MM.1S (cell line): ENCODE measurements around the gene HINT2.
A peak's percentile ranks its signal among the peaks of the same experiment; 100 is the strongest.

Experiments used
- DNase-seq: peaks from one replicate; pipeline ENCODE4 v3.0.0-alpha.2; 2015
- H2AFZ ChIP-seq: fragments of 300-600 bp; sonication (generic); 2 replicates; pipeline ENCODE4 v1.6.0; 2016; ENCODE audit warnings: antibody characterized with exemption, low read length
- H3F3A ChIP-seq: fragments of 300-600 bp; sonication (generic); 2 replicates; pipeline ENCODE4 v1.6.1; 2016; ENCODE audit warnings: mild to moderate bottlenecking, antibody characterized with exemption, low read length, moderate library complexity, mixed read lengths; ENCODE audit not compliant: insufficient read depth
- H3K27ac ChIP-seq: fragments of 300-600 bp; sonication (generic); 2 replicates; pipeline ENCODE4 v1.5.1; 2016; ENCODE audit warnings: mild to moderate bottlenecking, low read length
- H3K27me3 ChIP-seq: fragments of 300-600 bp; sonication (generic); replicated peaks from 2 replicates; pipeline ENCODE4 v1.6.0; 2016; ENCODE audit warnings: low read length; ENCODE audit not compliant: insufficient read depth
- H3K36me3 ChIP-seq: fragments of 300-600 bp; sonication (generic); replicated peaks from 2 replicates; pipeline ENCODE4 v1.6.1; 2016; ENCODE audit warnings: mild to moderate bottlenecking, low read length, mixed read lengths; ENCODE audit not compliant: insufficient read depth
- H3K4me1 ChIP-seq: fragments of 300-600 bp; sonication (generic); 2 replicates; pipeline ENCODE4 v1.6.1; 2016; ENCODE audit warnings: low read length, mixed read lengths
- H3K4me2 ChIP-seq: fragments of 300-600 bp; sonication (generic); 2 replicates; pipeline ENCODE4 v1.6.0; 2016; ENCODE audit warnings: low read depth, low read length
- H3K4me3 ChIP-seq: fragments of 300-600 bp; sonication (generic); 2 replicates; pipeline ENCODE4 v1.5.1; 2016; ENCODE audit warnings: low read length, mixed read lengths
- H3K79me2 ChIP-seq: fragments of 300-600 bp; sonication (generic); 2 replicates; pipeline ENCODE4 v1.6.1; 2016; ENCODE audit warnings: mixed run types, low read length, mixed read lengths
- H3K9ac ChIP-seq: fragments of 300-600 bp; sonication (generic); 2 replicates; pipeline ENCODE4 v1.6.1; 2016; ENCODE audit warnings: low read length, mixed read lengths
- H3K9me2 ChIP-seq: fragments of 300-600 bp; sonication (generic); replicated peaks from 2 replicates; pipeline ENCODE4 v1.6.1; 2016; ENCODE audit warnings: mild to moderate bottlenecking, low read length, mixed read lengths; ENCODE audit not compliant: insufficient read depth
- H3K9me3 ChIP-seq: fragments of 300-600 bp; sonication (generic); replicated peaks from 2 replicates; pipeline ENCODE4 v1.6.1; 2016; ENCODE audit warnings: mild to moderate bottlenecking, low read length, mixed read lengths; ENCODE audit not compliant: insufficient read depth
- H4K20me1 ChIP-seq: fragments of 300-600 bp; sonication (generic); 2 replicates; pipeline ENCODE4 v1.6.1; 2016; ENCODE audit warnings: mild to moderate bottlenecking, low read length, moderate library complexity, mixed read lengths; ENCODE audit not compliant: insufficient read depth
- CTCF ChIP-seq: fragments of 300-600 bp; sonication (generic); IDR thresholded peaks from 2 replicates; pipeline ENCODE4 v1.5.1; 2016; ENCODE audit warnings: antibody characterized with exemption, low read length, mixed read lengths
- EZH2 ChIP-seq: fragments of 300-600 bp; sonication (generic); optimal IDR thresholded peaks from 2 replicates; pipeline ENCODE3; 2017; ENCODE audit warnings: low read depth, mild to moderate bottlenecking, antibody characterized with exemption, low read length, mixed read lengths
- EZH2phosphoT487 ChIP-seq: fragments of 300-600 bp; sonication (generic); IDR thresholded peaks from 2 replicates; pipeline ENCODE4 v1.6.1; 2018; ENCODE audit warnings: antibody characterized with exemption, low read length

The HINT2 gene

GRCh38 chr9:35798658-35799374, 16.0 kb downstream of the HINT2 start:
- TF ChIP-seq EZH2 = no peak
- no peak for TF ChIP-seq CTCF
- no peak for TF ChIP-seq EZH2phosphoT487
- H3K4me2 ChIP-seq = no peak overlapping the region
- peaks cover 5% of the 10 kb centered on the region; the same call in 1 of the 2 replicates for H3K27me3 ChIP-seq
- peaks cover 23% of the 10 kb centered on the region for H3K4me1 ChIP-seq
- H3K4me3 ChIP-seq = no peak overlapping the region
- DNase-seq = peak; percentile 43
- H3F3A ChIP-seq = 0 out of 2 replicates have a peak, but pooled peaks cover 5% of the 10 kb centered on the region
- no peaks in the 10 kb centered on the region for H4K20me1 ChIP-seq
- H3K9ac ChIP-seq = no peak overlapping the region
- no peak overlapping the region for H3K27ac ChIP-seq
- no peaks in the 10 kb centered on the region for H3K36me3 ChIP-seq
- no peaks in the 10 kb centered on the region for H3K9me3 ChIP-seq
- H3K9me2 ChIP-seq = no peaks in the 10 kb centered on the region
- H3K79me2 ChIP-seq = no peaks in the 10 kb centered on the region
- H2AFZ ChIP-seq = no peak overlapping the region

DNA sequence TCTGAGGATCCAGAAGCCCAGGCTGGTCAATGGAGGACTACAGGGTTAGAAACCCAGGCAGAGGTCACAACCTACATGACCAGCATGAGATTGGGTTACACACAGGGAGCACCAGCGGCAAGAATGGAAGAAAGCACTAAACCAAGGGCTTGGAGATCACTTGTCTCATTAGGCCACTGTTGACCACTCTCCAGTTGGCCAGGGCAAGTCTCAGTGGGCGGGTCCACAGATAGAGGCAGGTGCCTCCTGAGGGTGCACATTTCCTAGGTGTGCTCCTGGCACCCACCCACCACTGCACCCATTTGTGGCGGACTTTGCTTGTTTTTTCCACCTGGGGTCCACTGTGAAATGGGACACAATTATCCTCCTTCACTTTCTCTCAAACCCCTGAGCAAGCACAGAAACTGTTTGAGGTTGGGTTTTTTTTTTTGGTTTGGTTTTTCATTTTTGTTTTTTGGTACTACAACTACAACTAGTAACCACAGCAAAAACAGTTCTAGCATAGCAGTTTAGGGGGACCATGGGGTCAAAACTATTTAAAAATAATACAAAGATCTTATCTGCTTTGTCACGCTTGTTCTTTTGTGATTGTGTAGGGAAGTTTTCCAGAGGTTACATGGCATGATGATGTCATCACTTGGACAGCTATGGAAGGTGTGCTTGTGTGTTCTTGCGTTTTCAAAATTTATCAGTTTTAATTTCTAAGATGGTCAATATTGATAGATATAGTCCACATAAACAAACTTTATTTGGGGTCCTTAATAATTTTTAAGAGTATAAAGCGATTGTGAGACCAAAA, 17.3 kb downstream of the HINT2 start:
- peak; percentile 37 for DNase-seq
- no peak overlapping the region for H3K9ac ChIP-seq
- 0 out of 2 replicates have a peak, but pooled peaks cover 5% of the 10 kb centered on the region for H3F3A ChIP-seq
- peaks cover 5% of the 10 kb centered on the region; the same call in 1 of the 2 replicates for H3K27me3 ChIP-seq
- no peaks in the 10 kb centered on the region for H3K79me2 ChIP-seq
- no peaks in the 10 kb centered on the region for H3K9me2 ChIP-seq
- peak overlapping the region; percentile 9; the same call in 1 of the 2 replicates for H3K4me2 ChIP-seq
- H3K4me3 ChIP-seq = no peak overlapping the region
- H4K20me1 ChIP-seq = no peaks in the 10 kb centered on the region
- no peaks in the 10 kb centered on the region for H3K9me3 ChIP-seq
- peaks cover 23% of the 10 kb centered on the region for H3K4me1 ChIP-seq
- no peak overlapping the region for H2AFZ ChIP-seq
- H3K36me3 ChIP-seq = no peaks in the 10 kb centered on the region
- H3K27ac ChIP-seq = no peak overlapping the region
- TF ChIP-seq EZH2 = no peak
- TF ChIP-seq EZH2phosphoT487 = no peak
- TF ChIP-seq CTCF = no peak

GRCh38 chr9:35795695-35796094, 19.1 kb downstream of the HINT2 start:
- Histone ChIP-seq H2AFZ (no peak overlapping the region), H3K4me2 (no peak overlapping the region), H4K20me1 (no peaks in the 10 kb centered on the region), H3K4me3 (no peak overlapping the region), H3K9me3 (no peaks in the 10 kb centered on the region), H3K27ac (no peak overlapping the region), H3F3A (0 out of 2 replicates have a peak, but pooled peaks cover 5% of the 10 kb centered on the region), H3K9ac (no peak overlapping the region), H3K9me2 (no peaks in the 10 kb centered on the region), H3K79me2 (no peaks in the 10 kb centered on the region), H3K36me3 (no peaks in the 10 kb centered on the region), H3K4me1 (peaks cover 23% of the 10 kb centered on the region), H3K27me3 (peaks cover 5% of the 10 kb centered on the region; the same call in 1 of the 2 replicates)
- DNase-seq = no peak
- TF ChIP-seq EZH2phosphoT487 (no peak), CTCF (no peak), EZH2 (no peak)
